GM23248 (cell line): ENCODE results near the gene EHMT2.

Experiments used
- EZH2 ChIP-seq: fragments of 200-600 bp; sonication (generic); IDR thresholded peaks from 2 replicates; pipeline ENCODE4 v1.6.1; 2018; ENCODE audit warnings: antibody characterized with exemption, mild to moderate bottlenecking; ENCODE audit not compliant: insufficient read depth, poor library complexity, severe bottlenecking
- EZH2phosphoT487 ChIP-seq: fragments of 200-600 bp; sonication (generic); IDR thresholded peaks from 2 replicates; pipeline ENCODE4 v1.6.1; 2018; ENCODE audit warnings: antibody characterized with exemption, moderate library complexity, mild to moderate bottlenecking, low read depth; ENCODE audit not compliant: insufficient read depth

DNA sequence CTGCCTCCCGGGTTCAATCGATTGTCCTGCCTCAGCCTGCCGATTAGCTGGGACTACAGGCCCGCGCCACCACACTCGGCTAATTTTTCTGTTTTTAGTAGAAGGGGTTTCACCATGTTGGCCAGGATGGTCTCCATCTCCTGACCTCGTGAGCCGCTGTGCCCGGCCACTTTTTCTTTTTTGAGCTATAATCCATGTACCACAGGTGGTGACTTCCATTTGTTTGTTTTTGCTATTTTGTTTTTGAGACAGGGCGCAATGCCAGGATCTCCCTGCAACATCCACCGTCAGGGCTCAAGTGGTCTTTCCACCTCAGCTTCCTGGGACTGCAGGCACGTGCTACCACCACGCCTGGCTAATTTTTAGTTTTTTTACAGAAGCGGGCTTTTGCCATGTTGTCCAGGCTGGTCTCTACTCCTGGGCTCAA lies 61.4 kb downstream of the EHMT2 start:
- no peak for TF ChIP-seq EZH2
- no peak for TF ChIP-seq EZH2phosphoT487
